OCI-LY7 (cell line): ENCODE results near the gene RAD23A. TPM values are rescaled to one million over a fixed set of nuclear protein-coding genes. Genes with fewer than 3 reads are reported as not detected.

Source experiments
- BruUV-seq: library from RNA; stranded (reverse); fragments of 400-500 nt; replicated peaks from 2 replicates; lab custom pipeline; 2021; lab: Mats Ljungman, UMichigan
- CTCF ChIA-PET: fragments of 300-600 bp; sonication (Branson Sonifier 250); formaldehyde crosslinking; loops from one replicate; lab custom pipeline; 2022; ENCODE audit warnings: antibody characterized with exemption; ENCODE audit not compliant: unreplicated experiment; lab: Charles Lee
- POLR2A ChIA-PET: fragments of 300-600 bp; sonication (Branson Sonifier 250); formaldehyde crosslinking; loops from one replicate; lab custom pipeline; 2022; ENCODE audit warnings: antibody characterized with exemption; lab: Charles Lee
- DNase-seq: peaks from one replicate; pipeline ENCODE4 v3.0.0-alpha.2; 2015; ENCODE audit warnings: low spot score
- H2AFZ ChIP-seq: fragments of 200-600 bp; sonication (generic), shearing (Covaris generic); 2 replicates; pipeline ENCODE4 v1.6.1; 2014; ENCODE audit warnings: mild to moderate bottlenecking, antibody characterized with exemption, low read length, moderate library complexity
- H3K27ac ChIP-seq: fragments of 200-600 bp; sonication (generic); 2 replicates; pipeline ENCODE4 v1.5.1; 2014; ENCODE audit warnings: mixed run types, low read depth, mild to moderate bottlenecking, moderate library complexity, low read length, inconsistent platforms; ENCODE audit not compliant: poor library complexity, severe bottlenecking
- H3K36me3 ChIP-seq: fragments of 200-600 bp; sonication (generic); 2 replicates; pipeline ENCODE4 v1.6.1; 2014; ENCODE audit warnings: mild to moderate bottlenecking, antibody characterized with exemption, low read length, moderate library complexity, mixed read lengths; ENCODE audit not compliant: insufficient read depth
- H3K4me1 ChIP-seq: fragments of 200-600 bp; sonication (generic); 2 replicates; pipeline ENCODE4 v1.5.1; 2014; ENCODE audit warnings: mild to moderate bottlenecking, low read length; ENCODE audit not compliant: insufficient read depth, poor library complexity, severe bottlenecking
- H3K4me2 ChIP-seq: fragments of 200-600 bp; sonication (generic); 2 replicates; pipeline ENCODE4 v1.6.1; 2014; ENCODE audit warnings: mild to moderate bottlenecking, low read length
- H3K4me3 ChIP-seq: fragments of 200-600 bp; sonication (generic); 2 replicates; pipeline ENCODE4 v1.5.1; 2014; ENCODE audit warnings: mild to moderate bottlenecking, low read depth, low read length; ENCODE audit not compliant: poor library complexity, severe bottlenecking
- H3K79me2 ChIP-seq: fragments of 200-600 bp; sonication (generic); 2 replicates; pipeline ENCODE4 v1.6.1; 2016; ENCODE audit warnings: low read depth, mild to moderate bottlenecking, low read length, moderate library complexity, mixed read lengths; ENCODE audit not compliant: insufficient read depth
- H3K9me2 ChIP-seq: fragments of 200-600 bp; sonication (generic); 2 replicates; pipeline ENCODE4 v1.6.1; 2016; ENCODE audit warnings: mild to moderate bottlenecking, low read length, mixed read lengths; ENCODE audit not compliant: insufficient read depth
- H3K9me3 ChIP-seq: fragments of 200-600 bp; sonication (generic); 2 replicates; pipeline ENCODE4 v1.6.1; 2014; ENCODE audit warnings: mild to moderate bottlenecking, mixed run types, low read length, mixed read lengths
- H4K20me1 ChIP-seq: fragments of 200-600 bp; sonication (generic); 2 replicates; pipeline ENCODE4 v1.6.1; 2014; ENCODE audit warnings: mild to moderate bottlenecking, antibody characterized with exemption, low read length, moderate library complexity, mixed read lengths; ENCODE audit not compliant: insufficient read depth
- EZH2phosphoT487 ChIP-seq: fragments of 200-600 bp; sonication (generic); IDR thresholded peaks from 2 replicates; pipeline ENCODE4 v1.6.1; 2018; ENCODE audit warnings: low read depth, borderline replicate concordance, mild to moderate bottlenecking, mixed run types, antibody characterized with exemption, low read length, moderate library complexity, mixed read lengths
- intact Hi-C: fragments of 100-400 bp; cut with micrococcal nuclease; formaldehyde crosslinking; loops from one replicate; pipeline ENCODE4 v1.10.0; 2022; ENCODE audit not compliant: unreplicated experiment
- total RNA-seq, 2 experiments: library from RNA; depleted of rRNA in 1 of 2; stranded (reverse); fragments of >200 nt in 1 of 2; shearing (Covaris generic) in 1 of 2; gene quantifications; 2 replicates each; pipeline ENCODE4 v1.2.3, GENCODE V29; 2014 to 2022
- TF ChIP-seq, protein P1 (sequence below): fragments of 200-600 bp; sonication (generic); conservative IDR thresholded peaks from 2 replicates; pipeline ENCODE4 v1.5.1; 2014; ENCODE audit warnings: mild to moderate bottlenecking, antibody characterized with exemption, low read length, moderate library complexity, mixed read lengths

The RAD23A gene
- total RNA-seq, 2 experiments from 2014 or later = 171 to 237 TPM

DNA sequence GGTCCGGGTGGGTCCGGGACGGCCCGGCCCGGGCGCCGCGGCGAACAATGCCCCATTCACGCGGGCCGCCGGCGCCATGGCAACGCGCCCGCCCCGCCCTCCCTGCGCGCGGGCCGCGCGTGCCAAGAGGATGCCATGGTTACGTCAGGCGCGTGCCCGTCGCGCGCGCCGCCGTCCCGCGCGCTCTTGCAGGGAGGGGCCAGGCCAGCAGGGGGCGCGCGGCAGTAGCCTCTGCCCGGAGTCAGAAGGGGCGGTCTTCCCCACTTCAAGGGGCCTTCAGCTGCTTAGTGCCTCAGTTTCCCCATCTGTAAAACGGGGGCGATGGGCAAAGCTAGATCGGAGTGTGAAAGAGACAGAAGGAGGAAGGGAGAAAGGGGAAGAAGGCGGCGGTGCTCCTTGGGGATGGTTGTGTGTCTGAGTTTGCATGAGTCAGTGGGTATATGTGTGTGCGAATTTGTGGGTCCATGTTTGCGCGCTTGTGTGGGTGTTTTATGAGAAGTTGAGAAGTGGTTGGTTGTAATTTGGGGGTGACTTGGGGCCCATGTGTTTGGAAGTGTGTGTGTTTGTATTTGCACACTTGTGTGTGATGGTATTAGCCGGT lies 38.0 kb downstream of the RAD23A start:
- Histone ChIP-seq H3K79me2 (no peaks in the 10 kb centered on the region), H3K36me3 (no peaks in the 10 kb centered on the region), H3K27ac (no peak overlapping the region), H3K9me2 (no peaks in the 10 kb centered on the region), H3K4me1 (no peaks in the 10 kb centered on the region), H3K4me2 (peak overlapping the region; percentile 59), H2AFZ (peak overlapping the region; percentile 48; the same call in 1 of the 2 replicates), H3K9me3 (no peaks in the 10 kb centered on the region), H4K20me1 (no peaks in the 10 kb centered on the region), H3K4me3 (peak overlapping the region; percentile 51)
- peak; percentile 79 for DNase-seq
- CTCF ChIA-PET = interaction anchor here (0.6 kb wide), 2 partner anchors 50 to 77 kb away, joined by 3 to 8 read pairs; no protein-coding TSS in a partner anchor
- POLR2A ChIA-PET = no interaction called here
- no TSS peak for BruUV-seq
- intact Hi-C loops = loop anchor here (2.0 kb wide), 1 partner anchor 77 kb away; no protein-coding TSS in a partner anchor
- TF ChIP-seq, protein P1, sequence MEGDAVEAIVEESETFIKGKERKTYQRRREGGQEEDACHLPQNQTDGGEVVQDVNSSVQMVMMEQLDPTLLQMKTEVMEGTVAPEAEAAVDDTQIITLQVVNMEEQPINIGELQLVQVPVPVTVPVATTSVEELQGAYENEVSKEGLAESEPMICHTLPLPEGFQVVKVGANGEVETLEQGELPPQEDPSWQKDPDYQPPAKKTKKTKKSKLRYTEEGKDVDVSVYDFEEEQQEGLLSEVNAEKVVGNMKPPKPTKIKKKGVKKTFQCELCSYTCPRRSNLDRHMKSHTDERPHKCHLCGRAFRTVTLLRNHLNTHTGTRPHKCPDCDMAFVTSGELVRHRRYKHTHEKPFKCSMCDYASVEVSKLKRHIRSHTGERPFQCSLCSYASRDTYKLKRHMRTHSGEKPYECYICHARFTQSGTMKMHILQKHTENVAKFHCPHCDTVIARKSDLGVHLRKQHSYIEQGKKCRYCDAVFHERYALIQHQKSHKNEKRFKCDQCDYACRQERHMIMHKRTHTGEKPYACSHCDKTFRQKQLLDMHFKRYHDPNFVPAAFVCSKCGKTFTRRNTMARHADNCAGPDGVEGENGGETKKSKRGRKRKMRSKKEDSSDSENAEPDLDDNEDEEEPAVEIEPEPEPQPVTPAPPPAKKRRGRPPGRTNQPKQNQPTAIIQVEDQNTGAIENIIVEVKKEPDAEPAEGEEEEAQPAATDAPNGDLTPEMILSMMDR = peak; percentile 82
- no peak for TF ChIP-seq EZH2phosphoT487

DNA sequence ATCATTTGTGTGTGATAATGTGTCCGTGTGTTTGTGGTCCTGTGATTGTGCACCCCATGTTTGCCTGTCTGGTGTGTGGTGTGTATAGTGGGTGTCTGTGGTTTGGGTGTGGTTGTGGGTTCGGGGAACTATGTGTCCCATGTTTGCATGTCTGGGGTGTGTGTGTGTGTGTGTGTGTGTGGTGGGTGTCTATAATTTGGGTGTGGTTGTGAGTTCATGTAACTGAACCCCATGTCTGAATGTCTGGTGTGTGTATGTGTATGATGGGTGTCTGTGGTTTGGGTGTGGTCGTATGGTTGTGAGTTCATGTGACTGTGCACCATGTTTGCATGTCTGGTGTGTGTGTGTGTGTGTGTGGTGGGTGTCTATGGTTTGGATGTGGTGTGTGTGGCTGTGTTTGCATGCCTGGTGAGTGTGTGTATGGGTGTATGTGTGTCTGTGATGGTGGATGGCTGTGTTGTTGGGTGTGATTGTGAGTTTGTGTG lies 38.5 kb downstream of the RAD23A start:
- no peaks in the 10 kb centered on the region for H3K4me1 ChIP-seq
- H3K9me3 ChIP-seq = no peaks in the 10 kb centered on the region
- no peaks in the 10 kb centered on the region for H3K9me2 ChIP-seq
- no peak overlapping the region for H3K27ac ChIP-seq
- no peaks in the 10 kb centered on the region for H3K79me2 ChIP-seq
- ChIA-PET CTCF (interaction anchor here (0.6 kb wide), 1 partner anchor 77 kb away, joined by 8 read pairs; no protein-coding TSS in a partner anchor), POLR2A (no interaction called here)
- DNase-seq = no peak
- H2AFZ ChIP-seq = no peak overlapping the region
- no peaks in the 10 kb centered on the region for H3K36me3 ChIP-seq
- H3K4me2 ChIP-seq = no peak overlapping the region
- BruUV-seq = no TSS peak
- intact Hi-C loops = no loop called here
- H3K4me3 ChIP-seq = no peak overlapping the region
- H4K20me1 ChIP-seq = no peaks in the 10 kb centered on the region
- TF ChIP-seq, protein P1 = no peak
- TF ChIP-seq EZH2phosphoT487 = no peak

DNA sequence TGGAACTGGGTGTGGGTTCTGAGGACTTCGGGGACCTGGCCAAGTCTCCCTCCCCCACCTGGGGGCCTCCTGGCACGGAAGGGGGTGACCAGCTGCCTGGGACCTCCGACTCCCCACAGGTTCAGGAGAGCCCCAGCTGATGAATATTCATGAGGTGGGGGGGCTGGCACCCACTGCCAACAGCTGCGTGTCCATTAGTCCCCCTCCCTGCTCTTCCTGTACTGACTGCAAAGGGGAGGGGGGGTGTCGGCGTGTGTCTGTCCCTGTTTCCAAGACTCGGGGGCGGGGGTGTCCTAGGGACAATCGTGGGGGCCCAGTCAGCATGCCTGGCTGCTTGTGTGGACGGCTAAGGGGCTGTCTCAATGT lies 39.0 kb downstream of the RAD23A start:
- Histone ChIP-seq H3K4me3 (no peak overlapping the region), H3K79me2 (no peaks in the 10 kb centered on the region), H3K9me2 (no peaks in the 10 kb centered on the region), H3K4me2 (no peak overlapping the region), H3K4me1 (no peaks in the 10 kb centered on the region), H4K20me1 (no peaks in the 10 kb centered on the region), H3K36me3 (no peaks in the 10 kb centered on the region), H3K27ac (no peak overlapping the region), H3K9me3 (no peaks in the 10 kb centered on the region), H2AFZ (no peak overlapping the region)
- intact Hi-C loops = no loop called here
- BruUV-seq = no TSS peak
- TF ChIP-seq, protein P1 = no peak
- TF ChIP-seq EZH2phosphoT487 = no peak
- CTCF ChIA-PET = interaction anchor here (0.8 kb wide), 1 partner anchor 77 kb away, joined by 3 read pairs; no protein-coding TSS in a partner anchor
- DNase-seq = no peak
- POLR2A ChIA-PET = interaction anchor here (0.8 kb wide), 1 partner anchor 344 kb away, joined by 3 read pairs; no protein-coding TSS in a partner anchor
